Measurements from ENCODE around the gene KCNQ1OT1. TPM values are rescaled to one million over a fixed set of nuclear protein-coding genes. Genes with fewer than 3 reads are reported as not detected.

Gene KCNQ1OT1
- total RNA-seq, 1 donor from 2014 or later: 5.0 TPM

- DNase-seq (ENCODE audit: low spot score): no peak
These were observed 3.8 kb upstream of the KCNQ1OT1 start for GRCh38 chr11:2703363-2704141.

GRCh38 chr11:2702771-2703362, 3.1 kb upstream of the KCNQ1OT1 start:
- DNase-seq (ENCODE audit: low spot score): no peak

DNA sequence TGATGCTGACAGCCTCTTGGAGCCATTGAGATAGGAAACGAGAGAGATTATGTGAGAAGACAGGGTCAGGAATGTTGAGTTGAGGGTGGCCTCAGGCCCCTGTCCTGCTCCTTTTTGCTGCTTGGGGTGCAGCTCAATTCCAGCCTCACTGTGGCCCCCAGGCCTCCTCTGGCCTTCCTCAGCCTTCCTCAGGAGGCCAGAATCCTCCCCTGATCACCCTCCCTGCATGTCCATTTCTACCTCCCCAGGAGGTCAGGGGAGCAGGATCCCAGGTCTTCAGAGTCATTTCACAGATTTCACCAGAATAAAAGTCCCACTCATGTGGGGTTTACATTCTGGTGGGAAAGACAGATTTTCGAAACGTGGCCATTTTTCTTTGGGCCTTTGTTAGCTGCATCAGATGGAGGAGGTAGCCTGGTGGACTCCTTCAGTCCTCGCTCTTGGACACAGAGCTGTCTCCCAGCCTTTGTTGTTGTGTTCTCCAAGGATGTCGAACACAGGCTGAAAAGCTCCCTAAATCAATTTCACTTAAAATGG, 2.2 kb upstream of the KCNQ1OT1 start:
- DNase-seq (ENCODE audit: low spot score): no peak

DNA sequence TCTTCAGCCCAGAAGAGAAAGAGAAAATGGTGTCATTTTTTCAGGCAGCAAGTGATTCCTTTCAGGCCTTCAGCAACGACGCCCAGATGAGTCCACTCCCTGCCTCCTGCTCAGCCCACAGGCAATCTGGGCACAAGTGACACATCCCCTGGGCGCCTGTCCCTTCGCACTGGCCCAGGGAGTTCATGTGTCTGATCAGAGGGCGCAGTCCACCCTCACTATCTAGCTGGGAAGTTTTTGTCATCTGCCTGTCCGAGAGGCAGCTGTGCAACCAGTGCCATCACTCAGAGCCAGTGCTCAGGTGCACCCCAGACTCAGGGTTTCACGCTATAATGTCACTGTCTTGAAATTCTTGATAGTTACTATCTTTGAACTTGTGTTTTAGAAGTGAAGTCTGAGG, 1.4 kb upstream of the KCNQ1OT1 start:
- no peak for DNase-seq (ENCODE audit: low spot score)

DNA sequence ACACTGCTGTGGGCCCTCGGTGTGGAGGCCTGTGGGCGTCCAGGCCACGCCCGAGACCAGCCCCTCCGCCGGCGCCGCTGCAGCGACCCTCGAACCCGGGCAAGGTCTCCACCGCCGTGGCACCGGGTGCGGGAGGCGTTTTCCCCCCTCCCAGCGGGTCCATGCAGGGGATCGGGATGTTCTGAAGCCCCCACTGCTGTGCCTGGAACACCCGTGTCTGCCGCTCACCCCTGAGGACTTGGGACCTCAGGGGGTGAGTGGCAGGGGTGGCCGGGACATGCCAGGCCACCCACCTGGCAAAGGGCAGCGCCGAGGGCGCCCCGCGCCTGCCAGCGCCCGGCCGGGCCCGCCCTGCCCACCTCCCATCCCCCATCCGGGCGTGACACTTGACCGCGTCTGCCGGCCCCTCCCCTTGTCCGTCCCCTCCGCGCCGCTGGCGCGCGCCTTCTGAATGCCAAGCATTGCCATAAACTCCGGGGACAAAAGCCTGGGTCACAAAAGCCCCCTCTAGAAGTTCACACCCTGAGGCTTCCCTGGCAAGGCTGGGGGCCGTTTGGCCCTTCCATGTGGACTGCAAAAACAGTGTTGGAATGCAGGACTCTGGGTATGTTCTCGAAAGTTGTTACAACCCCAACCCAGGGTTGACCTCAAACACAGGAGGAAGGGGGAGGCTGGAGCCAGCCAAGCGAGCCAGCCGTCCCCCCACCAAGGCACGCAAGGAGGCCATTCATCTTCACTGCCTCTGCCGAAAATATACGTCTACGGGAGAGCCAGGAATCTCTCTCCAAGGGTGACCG, 819 bp upstream of the KCNQ1OT1 start:
- DNase-seq (ENCODE audit: low spot score): peak; percentile 77

DNA sequence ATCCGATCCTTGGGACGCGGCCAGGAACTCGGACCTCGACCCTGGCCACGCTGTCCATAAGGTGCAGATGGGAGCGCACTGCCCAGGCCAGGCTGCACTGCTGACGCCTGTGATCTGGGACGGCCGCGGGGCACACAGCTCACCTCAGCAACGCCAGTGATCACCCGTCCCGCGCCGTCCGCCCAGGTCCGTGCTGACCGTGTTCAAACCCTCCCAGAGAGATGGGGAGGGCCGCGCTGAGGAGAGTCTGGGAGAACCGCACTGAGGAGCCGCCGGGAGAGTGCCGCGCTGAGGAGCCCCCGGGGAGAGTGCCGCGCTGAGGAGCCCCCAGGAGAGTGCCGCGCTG, 636 bp downstream of the KCNQ1OT1 start:
- no peak for DNase-seq (ENCODE audit: low spot score)

DNA sequence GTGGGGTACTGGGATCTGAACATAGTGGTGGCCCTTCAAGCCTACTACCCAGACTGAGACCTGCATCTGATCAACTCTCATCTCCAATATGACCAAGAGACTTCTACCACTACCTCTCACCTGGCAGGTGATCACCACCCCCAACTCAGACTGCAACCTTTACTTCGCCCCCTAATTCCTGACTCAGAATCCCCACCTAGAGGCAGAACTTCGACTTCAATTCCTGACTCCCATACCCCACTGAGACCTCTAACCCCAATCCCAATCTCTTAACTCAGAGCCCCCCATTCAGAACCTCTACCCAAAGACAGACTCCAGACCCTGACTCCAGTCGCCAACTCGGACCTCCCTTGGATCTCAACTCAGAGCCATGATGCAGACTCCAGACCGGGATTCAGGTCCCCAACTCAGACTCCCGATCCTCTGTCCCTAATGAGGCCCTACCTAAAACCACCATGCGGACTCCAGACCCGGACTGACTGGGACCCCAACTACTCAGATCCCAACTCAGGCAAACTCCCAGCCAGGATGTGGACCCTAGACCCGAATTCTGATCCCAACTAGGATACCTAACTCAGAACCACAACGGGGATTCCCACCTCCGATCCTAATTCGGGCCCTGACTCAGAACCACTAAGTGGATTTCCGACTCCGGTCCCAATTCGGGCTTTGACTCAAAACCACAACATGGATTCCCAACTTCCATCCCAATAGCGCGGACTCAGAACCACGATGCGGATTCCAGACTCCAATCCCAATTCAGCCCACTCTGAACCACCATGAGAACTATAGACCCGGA, 1.2 kb downstream of the KCNQ1OT1 start:
- DNase-seq (ENCODE audit: low spot score): no peak

GRCh38 chr11:2697866-2698265, 1.9 kb downstream of the KCNQ1OT1 start:
- DNase-seq (ENCODE audit: low spot score): no peak

DNA sequence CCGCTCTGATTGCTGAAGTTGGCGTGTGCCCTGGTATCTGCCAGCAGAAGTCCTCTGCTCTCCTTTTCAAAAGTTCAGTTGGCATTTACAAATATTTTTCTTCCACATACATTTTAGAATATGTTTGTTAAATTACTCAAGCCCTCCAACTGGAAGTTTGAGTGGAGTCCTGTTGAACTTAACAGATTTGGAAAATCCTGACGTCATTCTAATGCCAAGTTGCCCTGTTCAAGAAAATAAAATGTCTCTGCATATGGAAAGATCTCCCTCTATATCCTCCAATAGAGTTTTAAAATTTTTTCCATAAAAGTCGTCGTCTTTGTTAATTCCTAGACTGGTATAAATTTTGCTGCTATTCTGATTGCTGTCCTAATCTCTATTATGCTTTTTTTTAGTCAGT, 3.3 kb downstream of the KCNQ1OT1 start:
- DNase-seq (ENCODE audit: low spot score): no peak

DNA sequence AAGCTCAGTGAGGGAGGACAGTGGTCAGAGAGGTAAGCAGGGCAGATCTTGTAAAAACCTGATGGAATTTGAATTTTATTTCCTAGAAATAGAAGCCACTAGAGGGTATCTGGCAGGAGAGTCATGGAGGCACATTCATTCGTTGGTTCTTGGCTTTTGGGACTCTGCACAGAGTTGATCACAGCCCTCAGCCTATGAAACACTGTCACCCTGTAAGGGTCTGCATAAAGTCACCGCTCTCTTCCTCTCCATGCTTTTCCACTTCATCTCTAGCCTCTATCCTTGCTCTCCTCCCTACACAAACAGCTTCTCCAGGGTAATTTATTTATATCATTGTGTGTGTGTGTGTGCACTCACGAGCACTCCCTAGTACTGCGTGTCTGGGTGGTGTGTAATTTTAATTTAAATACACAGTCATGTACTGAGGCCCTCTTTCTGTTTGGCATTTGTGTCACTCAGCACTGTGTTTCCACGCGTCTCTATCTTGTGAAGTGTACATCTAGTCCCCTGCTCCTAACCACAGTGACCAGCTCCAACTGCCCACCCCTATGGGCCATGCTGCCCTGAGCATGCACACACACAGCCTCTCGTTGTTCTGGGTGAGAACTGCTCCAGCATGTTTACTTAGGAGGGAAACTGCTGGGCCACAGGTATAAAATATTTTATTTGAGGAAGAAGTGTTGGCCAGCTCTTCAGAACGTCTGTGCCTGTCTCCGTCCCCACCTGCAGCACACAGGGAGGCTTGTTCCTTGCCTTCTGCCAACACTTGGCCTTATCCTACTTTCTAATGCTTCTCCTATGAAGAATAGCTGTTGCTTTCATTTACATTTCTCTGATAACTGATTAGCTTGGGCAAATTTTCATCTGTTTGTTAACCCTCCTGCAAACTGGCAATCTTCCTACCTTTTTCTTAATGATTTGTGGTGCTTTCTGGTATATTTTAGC, 4.5 kb downstream of the KCNQ1OT1 start:
- no peak for DNase-seq (ENCODE audit: low spot score)

DNA sequence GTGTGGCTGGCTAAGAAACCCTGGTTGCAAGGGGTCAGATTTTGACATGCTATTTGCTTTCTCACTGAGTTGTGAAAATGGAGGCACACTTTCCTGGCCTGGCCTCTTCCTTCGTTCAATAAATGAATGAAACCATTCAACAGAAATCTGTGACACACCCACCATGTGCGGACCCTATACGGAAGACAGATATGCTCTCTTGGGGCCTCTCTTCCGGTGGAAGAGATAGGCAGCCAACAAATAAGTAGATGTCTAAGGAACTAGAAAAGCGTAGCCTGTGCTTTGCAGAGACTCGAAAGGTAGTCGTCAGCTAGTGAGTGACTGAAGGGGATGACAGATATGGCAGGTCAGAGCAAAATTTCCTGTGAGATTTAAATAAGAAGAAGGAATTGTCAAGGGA, 5.3 kb downstream of the KCNQ1OT1 start:
- DNase-seq (ENCODE audit: low spot score): no peak

GRCh38 chr11:2693271-2694261, 6.2 kb downstream of the KCNQ1OT1 start:
- no peak for DNase-seq (ENCODE audit: low spot score)

DNA sequence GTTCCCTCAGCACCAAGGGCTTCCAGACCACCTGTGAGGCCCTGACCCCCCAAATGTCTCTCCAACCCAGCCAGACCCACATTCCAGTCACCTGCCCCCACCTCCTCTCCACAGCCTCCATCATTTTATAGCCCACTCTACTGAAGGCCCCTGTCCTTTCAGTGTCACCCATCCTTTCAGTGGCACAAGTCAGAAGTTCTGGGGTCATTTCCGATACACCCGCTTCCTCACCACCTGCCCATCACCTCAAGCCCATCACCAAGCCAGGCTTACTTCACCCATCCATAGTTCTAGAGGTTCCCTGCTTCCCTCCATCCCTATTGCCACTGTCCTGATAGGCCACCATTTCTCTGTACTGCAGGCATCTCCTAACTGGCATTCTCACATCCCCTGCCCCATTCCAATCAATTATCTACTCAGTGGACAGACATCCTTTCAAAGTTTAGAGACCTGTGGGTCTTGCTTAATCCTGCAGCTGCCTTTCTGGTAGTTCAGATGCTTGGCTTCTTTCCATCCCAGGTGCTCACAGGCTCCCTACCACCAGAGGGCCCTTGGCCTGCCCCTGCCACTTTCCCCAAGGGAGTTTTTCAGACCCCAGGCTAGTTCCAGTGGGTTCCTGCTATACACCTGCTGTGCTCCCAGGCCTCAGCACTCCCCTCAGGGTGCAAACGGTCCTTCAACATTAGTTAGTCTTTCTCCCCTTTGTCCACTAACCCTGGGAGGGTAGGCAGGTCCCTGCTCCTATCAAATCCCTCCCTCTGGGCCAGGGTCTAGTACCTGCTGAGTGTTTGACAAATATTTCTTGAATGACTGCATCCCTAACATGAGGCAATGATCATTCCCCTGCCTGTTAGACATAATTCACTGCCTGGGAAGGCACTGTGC, 7.6 kb downstream of the KCNQ1OT1 start:
- no peak for DNase-seq (ENCODE audit: low spot score)

GRCh38 chr11:2691355-2691761, 8.4 kb downstream of the KCNQ1OT1 start:
- DNase-seq (ENCODE audit: low spot score): no peak

GRCh38 chr11:2690596-2691354, 9.0 kb downstream of the KCNQ1OT1 start:
- DNase-seq (ENCODE audit: low spot score): no peak

DNA sequence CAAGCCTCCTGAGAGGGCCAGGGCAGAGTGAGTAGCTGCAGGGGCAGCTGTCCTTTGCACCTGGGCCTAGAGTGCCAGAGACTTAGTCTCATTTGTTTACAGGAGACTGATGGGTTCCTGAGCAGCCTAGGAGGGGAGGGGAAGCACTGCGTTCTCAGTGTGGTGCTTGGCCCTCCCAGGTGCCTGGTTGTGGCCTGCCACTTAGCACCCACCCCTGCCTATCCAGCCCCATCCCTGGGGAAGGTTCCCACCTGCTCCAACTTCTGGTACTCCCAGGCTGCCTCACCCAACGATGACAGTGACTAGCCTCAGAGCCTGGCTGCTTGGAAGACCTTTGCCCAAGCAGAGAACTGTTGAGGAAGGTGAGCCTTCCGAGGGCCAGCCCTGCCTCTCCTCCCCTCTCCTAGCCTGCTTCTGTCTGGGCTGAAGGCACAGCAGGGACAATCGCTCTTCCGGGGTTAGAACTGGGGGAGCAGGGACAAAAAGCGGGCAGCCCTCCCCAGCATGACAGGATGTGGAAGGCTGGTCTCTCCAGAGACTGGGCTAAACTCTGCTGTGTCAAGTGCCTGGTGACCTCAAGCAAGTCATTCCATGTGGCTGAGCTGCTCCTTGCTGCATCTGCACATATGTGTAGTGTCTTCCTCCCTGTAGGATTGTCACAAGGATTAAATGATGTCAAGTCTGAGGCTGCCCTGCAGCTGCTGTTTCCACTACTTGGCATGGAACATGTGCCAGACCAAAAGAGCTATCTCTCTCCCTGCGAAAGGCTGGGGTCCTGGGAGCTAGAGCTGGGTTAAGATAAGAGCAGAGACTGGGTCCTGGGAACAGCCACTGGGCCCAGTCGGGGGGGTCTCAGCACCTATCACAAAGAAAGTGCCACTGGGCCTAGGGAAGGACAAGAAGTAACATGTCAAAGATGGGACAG, 9.9 kb downstream of the KCNQ1OT1 start:
- DNase-seq (ENCODE audit: low spot score): no peak

Measured in ureter (tissue), 1 donor.